ENCODE results near the gene PLXNA2. TPM values are rescaled to one million over a fixed set of nuclear protein-coding genes. Genes with fewer than 3 reads are reported as not detected.

The PLXNA2 gene
- total and polyA plus RNA-seq, 2 donors (not counting 3 experiments of a cell fraction or from before 2014, with no cell fraction given): 42.6 to 229 TPM

- dilution Hi-C loops (cut with MboI; ENCODE audit: extremely low pct_ligation_motif_present, low sequenced_read_pairs): loop anchor here (25.0 kb wide), 1 partner anchor 110 kb away; no protein-coding TSS in a partner anchor
- FAIRE-seq (no peak), DNase-seq (ENCODE audit: low read depth, low spot score) (no peak)
- no peaks in the 10 kb centered on the region for H3K9me1 ChIP-seq (replicated peaks; ENCODE audit: control insufficient read depth, extremely low read depth, insufficient read depth, low read length)
- BruUV-seq (replicated peaks): no TSS peak
- H3K36me3 ChIP-seq (ENCODE audit: control insufficient read depth in 2 of 2, extremely low read depth in 1 of 2, insufficient read depth in 2 of 2, low read length in 2 of 2): no peaks in the 10 kb centered on the region
- no peak for TF ChIP-seq GATA2 (IDR thresholded peaks at IDR 0.05; ENCODE audit: insufficient read depth, insufficient read length, low read depth, low read length)
- TF ChIP-seq CTCF (IDR thresholded peaks at IDR 0.05; ENCODE audit: extremely low read depth in 1 of 2, insufficient read depth in 1 of 2, low read depth in 1 of 2, low read length in 2 of 2): no peak
- no peak for TF ChIP-seq EZH2 (IDR thresholded peaks at IDR 0.05; ENCODE audit: borderline replicate concordance, low read depth, low read length, severe bottlenecking)
- no peak for TF ChIP-seq FOS (IDR thresholded peaks at IDR 0.05; ENCODE audit: borderline replicate concordance, insufficient read depth, low read length)
- H3K4me1 ChIP-seq (ENCODE audit: control insufficient read depth, extremely low read depth, insufficient read depth, low read length): peaks cover 11% of the 10 kb centered on the region
- ChIA-PET POLR2A (no interaction called here), CTCF (interaction anchor here (13.6 kb wide), 1 partner anchor 222 kb away, joined by 289 read pairs; no protein-coding TSS in a partner anchor)
- H3K79me2 ChIP-seq (ENCODE audit: control insufficient read depth, insufficient read depth, low read length): peaks cover 18% of the 10 kb centered on the region
- no peaks in the 10 kb centered on the region for H3K9me3 ChIP-seq (replicated peaks; ENCODE audit: control insufficient read depth, insufficient read depth, low read length)
- H3K27me3 ChIP-seq (ENCODE audit: control insufficient read depth in 2 of 2, insufficient read depth in 2 of 2, low read length in 2 of 2): peaks cover 7 to 19% of the 10 kb centered on the region in 2 experiments
- H3K4me3 ChIP-seq (replicated peaks in 1 of 3; ENCODE audit: insufficient read depth in 1 of 3, low read depth in 1 of 3, low read length in 3 of 3): no peak overlapping the region
- intact Hi-C loops (cut with micrococcal nuclease): loop anchor here (2.0 to 10.0 kb wide), 2 partner anchors 227 to 957 kb away; no protein-coding TSS in a partner anchor
- no peak overlapping the region for H3K27ac ChIP-seq (ENCODE audit: insufficient read depth, low read depth, low read length)
- no peaks in the 10 kb centered on the region for H4K20me1 ChIP-seq (replicated peaks; ENCODE audit: control insufficient read depth, extremely low read depth, insufficient read depth, low read length)
- H2AFZ ChIP-seq (ENCODE audit: low read depth, low read length): no peak overlapping the region
- H3K9ac ChIP-seq (replicated peaks; ENCODE audit: extremely low read depth, insufficient read depth, low read length): no peak overlapping the region
- H3K4me2 ChIP-seq (ENCODE audit: insufficient read depth, low read length): no peak overlapping the region
Observed at GRCh38 chr1:208247696-208248095, 3.5 kb upstream of the PLXNA2 start.
